NCI-H748 (cell line): ENCODE data around the gene SIGLEC9.

Source experiments
- DNase-seq: peaks from one replicate; lab custom pipeline; 2025; ENCODE audit not compliant: unreplicated experiment; lab: John Stamatoyannopoulos, UW

The SIGLEC9 gene

DNA sequence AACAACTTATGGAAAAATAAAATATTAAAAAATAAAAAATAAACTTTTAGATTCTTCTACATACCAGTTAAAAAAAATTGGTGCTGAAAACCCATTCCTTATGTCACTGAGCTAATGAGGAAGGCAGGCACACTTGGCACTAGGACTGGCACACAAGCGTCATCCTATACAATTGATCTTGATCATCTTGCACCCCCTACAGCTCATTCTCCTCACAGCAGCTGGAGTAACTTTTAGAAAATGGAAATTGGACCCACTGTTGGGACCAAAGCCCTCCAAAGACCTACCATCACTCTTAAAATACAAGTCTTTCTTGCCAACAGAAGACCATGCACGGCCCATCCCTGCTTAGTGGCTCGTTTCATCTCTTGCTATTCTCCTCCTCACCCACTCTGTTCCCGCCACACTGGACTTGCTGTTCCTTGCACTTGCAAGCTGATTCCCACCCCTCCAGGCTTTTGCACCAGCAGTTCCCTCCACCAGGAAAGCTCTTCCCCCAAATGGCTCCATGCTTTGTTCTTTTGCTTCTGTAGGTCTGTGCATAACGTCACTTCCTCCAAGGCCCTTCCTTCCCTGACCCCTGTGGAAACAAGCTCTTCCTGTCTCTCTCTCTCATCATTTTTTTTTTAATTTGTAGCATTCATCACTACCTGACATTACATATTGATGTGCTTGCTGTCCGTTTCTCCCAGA is 28.1 kb upstream of the SIGLEC9 start:
- peak; percentile 52 for DNase-seq

DNA sequence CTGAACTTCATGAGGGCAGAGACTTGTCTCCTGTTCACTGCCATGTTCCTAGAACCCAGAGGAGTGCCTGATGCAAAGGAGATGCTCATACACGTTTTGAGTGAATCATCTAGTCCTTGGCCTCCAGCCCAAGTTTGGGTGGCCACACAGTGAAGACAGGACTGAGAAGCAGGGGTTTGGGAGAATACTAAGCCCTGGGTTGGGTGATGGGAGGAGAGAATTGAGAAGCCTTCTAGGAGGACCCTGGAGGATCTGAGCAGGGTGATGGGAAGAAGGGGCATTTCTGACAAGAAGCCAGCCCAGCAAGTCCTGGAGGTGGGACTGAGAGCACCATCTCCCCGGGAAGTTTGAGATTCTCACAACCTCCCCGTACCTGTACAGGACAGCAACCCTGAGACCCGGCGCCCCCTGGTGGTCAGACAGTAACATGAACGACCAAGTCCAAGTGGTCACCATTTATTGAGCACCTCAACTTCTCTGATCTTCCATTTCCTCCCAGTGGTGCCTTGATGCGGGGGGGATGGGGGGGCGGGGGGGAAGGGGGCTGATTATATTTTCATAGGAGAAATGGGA is 27.5 kb upstream of the SIGLEC9 start:
- peak; percentile 69 for DNase-seq

DNA sequence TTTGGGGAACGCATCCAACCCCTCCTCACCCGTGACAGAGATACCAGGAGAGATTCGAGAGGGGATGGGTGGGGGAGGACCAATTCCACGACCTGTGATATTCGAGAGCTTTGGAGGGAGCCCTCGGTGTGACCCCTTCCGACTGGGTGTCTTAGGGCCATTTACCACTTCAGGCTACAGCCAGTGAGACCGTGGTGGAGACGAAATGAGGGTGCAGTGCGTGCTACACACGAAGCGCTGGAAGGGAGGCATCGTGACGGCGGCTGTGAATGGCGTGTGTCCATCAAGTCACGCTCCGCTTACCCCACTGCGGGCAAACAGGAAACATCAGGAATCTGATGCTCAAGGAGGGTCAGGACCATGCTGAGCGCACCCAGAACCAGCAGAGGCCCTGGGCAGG is 26.9 kb upstream of the SIGLEC9 start:
- DNase-seq, result no peak

DNA sequence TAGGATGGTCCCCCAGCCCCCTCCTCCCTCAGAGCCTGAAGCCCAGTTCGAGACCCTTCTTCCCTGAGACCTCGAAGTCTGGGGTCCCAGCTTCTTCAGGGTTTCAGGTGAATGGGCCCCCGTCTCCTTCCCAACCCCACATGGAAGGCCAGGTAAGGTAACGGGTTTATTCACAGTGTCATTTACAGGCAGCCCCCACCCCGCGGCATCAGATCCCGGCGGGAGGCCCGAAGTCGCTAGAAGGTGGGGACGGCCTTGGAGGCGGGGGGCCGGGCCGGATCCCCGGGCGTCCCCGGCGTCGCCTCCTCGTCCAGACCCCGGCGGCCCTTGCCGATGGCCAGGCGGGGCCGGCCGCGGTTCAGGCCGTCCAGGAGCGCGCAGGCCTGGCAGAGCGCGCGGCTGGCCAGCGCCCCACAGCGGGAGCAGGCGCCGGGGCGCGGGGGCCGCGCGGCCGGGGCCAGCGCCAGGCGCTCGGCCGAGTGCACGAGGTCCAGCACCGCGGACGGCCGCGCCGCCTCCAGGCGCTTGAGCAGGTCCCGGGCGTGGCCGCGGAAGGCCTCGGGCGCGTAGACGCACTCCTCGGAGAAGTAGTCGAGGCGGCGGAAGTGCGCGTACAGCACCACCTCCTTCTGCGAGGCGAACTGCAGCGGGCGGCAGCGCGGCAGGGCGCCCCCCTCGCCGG is 26.2 kb upstream of the SIGLEC9 start:
- no peak for DNase-seq

DNA sequence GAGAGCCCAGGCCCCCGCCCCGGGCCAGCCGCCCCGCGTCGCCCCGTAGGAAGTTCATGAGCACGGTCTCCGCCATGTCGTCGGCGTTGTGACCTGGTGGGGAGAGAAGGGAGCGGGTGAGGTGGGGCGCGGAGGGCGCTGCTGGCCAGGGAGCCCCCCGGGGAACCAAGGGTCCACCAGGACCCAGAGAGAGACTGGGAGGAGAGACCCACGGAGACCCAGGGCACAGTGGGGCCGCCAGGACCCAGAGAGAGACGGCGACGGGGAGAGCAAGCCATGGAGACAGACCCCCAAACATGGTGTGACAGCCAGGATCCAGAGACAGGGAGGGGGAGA is 25.7 kb upstream of the SIGLEC9 start:
- no peak for DNase-seq

DNA sequence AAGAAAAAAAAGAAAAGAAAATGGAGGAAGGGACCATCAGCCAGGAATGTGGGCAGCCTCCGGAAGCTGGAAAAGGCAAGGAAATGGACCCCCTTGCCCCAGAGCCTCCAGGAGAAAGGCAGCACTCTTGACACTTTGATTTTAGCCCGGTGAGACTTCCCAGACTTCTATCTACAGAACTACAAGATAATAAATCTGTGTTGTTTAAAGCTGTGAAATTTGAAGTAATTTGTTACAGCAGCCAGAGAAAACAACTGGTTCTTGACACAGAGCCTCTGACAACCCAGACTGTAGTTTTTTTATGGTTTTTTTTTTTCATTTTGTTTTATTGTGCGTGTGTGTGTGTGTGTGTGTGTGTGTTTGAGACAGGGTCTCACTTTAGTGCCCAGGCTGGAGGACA is 24.1 kb upstream of the SIGLEC9 start:
- no peak for DNase-seq

DNA sequence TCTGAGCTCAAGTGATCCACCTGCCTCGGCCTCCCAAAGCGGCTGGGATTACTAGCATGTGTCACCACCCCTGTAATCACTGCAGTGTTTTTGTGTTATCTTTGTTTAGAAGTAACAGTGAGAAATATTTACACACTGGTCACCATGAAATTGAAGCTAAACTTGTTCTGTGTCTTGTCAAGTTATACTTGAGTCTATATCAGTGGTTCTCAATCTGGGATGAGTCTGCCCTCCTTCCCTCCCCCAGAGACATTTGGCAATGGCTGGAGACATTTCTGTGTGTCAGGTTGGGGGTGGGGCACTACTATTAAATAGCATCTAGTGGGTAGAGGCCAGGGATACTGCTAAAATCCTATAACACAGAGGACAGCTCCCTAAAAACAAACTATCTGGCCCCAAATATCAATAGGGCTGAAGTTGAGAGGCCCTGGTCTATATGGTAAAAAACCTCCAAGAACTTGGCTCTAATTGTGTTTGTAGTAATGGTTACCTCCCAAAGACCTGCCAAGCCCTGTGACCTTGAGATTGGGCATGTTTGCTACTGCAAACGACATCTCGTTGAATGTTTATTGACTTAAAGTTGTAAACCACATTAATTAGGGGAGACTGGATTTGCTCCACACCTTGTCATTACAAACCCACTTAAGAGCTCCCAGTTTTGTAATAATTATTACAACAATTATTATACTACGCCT is 23.4 kb upstream of the SIGLEC9 start:
- DNase-seq, result no peak

DNA sequence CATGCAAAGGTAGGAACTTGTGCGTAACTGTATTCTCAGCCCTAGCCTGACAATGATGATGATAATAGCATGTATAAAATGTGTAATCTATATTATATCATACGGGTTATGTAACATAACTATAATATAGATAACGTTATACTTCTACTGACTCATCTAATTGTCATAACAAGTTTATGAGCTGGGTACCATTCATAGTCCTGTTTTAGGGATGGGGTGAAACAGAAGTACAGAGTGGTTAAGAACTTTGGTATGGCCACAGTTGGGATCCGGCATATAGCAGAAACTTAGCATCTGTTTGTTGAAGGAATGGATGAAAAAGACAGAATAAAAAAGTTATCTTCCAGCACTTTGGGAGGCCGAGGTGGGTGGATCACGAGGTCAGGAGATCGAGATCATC is 21.7 kb upstream of the SIGLEC9 start:
- no peak for DNase-seq

DNA sequence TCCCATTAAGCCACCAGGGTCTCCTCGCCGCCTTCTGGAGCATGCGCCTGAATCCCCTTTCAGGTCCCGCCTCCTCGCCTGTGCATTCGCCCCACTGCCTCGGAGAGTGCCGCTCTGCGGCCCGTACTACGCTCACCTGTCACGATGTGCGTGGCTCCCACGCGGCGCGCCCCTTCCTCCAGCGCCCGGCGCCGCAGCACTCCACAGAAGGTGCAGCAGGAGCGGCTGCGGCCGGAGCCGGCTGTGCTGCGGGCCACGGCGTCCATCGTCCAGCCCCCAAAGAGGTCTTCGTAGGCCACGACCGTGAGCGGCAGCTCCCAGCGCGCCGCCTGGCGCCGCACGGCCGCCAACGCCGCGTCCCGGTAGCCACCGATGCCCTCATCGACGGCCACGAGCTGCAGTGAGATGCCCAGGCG is 20.8 kb upstream of the SIGLEC9 start:
- DNase-seq, result no peak

DNA sequence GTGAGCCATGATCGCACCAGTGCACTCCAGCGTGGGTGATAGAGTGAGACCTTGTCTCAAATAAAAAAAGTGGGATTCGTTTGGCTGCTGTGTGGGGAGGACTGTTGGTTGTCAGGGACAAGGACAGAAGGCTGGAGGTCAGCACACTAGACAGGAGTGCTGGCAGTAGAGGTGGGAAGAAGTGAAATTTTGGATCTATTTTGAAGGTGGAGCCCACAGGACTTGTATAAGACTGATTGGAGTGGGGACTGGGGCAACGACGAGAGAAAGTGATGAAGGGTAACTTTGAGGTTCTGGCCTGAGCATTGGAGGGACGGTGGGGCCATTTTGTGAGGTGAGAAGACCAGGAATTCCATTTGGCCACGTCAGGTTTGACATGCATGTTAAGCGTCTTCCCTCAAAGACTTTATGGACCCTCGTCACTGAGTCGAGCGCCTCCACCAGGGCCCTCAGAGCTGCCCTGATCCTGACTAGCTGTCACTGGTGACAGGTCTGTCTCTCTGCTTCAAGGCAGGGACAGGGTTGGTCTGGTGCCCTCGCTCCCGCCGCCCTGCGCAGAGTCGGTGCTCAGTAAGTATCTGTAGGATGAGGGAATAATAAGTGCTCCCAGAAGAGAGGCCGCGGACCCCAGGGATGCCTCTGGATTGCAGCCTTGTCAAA is 17.2 kb upstream of the SIGLEC9 start:
- no peak for DNase-seq

DNA sequence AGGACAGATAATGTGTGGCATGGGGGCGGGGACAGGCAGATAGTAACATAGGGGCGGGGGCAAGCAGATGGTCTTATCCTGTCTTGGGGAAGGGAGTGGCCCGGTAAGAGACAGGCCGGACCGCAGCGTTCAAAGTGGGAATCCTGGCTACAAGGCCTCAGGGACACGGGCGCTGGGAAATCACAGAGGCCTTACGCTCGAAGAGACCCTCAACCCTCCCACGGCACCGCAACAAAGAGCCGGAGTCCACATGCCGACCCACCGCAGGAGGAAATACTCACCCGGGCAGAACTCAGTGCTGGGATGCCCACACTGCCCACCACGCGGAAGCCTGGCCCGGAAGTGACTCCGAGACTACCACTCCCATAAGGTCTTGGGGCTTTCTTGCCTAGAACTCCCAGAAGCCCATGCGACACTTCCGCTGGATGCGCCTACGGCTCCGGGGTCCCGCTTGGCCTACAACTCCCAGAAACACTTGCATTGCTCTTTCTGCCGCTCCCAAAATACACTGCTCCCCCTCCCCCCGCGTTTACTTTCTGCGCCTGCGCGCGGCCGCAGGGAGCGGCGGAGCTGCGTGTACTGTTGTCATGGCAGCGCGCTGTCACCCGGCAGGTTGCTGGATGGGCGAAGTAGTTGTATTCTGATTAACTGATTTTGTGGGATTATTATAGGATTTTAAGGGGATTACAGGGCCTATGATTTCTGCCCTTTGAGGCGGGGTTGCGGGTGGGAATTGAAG is 16.5 kb upstream of the SIGLEC9 start, which contains the start of gene CTU1:
TSS of gene CTU1 (minus strand) at position 344 of the 739 bp plus-strand sequence. CDS start 3,840 bp downstream, outside the sequence.
- peak; percentile 100 for DNase-seq

DNA sequence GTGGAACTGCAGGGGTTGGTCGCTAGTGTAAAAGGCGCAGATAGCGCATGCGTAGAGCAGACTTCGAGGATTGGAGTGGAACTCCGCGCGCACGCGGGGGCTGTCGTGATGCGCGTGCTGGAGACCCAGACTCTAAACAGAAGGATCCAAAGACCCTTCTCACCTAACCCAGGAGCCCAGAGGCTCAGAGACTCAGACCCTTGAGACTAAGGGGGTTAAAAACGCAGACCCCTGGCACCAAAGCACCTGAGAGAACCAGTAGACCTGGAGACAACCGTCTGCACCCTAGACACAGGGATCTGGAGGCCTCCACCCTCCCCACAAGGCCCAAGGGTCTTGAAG is 15.9 kb upstream of the SIGLEC9 start:
- DNase-seq, result peak; percentile 90

DNA sequence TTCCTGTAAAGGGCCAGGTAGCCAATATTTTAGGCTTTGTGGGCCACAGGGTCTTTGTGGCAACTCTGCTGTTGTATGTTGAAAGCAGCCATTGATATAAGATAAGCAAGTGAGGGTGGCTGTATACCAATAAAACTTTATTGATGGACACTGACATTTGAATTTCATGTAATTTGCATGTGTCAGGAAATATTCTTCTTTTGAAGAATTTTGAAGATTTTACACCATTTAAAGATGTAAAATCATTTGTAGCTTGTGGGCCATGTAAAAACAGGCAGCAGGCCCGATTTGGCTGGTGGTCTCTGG is 14.1 kb upstream of the SIGLEC9 start:
- no peak for DNase-seq

DNA sequence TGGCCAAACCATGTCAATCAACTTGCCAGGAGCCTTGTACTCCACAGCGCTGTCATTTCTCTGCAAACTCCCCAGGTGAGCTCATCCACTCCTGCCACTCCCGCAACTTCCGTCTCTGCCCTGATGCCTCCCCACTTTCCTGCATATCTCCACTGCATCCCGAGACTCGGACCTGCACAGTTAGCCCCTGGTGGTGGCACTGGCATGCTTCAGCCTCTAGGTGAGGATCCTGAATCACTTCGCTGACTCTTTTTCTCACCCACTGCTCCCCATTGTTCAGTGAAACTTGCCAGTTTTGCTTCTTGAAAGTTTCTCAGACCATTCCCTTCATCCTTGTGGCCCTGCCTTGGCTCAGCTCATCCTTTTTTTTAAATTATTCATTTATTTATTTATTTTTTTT is 13.1 kb upstream of the SIGLEC9 start:
- DNase-seq, result peak; percentile 27

DNA sequence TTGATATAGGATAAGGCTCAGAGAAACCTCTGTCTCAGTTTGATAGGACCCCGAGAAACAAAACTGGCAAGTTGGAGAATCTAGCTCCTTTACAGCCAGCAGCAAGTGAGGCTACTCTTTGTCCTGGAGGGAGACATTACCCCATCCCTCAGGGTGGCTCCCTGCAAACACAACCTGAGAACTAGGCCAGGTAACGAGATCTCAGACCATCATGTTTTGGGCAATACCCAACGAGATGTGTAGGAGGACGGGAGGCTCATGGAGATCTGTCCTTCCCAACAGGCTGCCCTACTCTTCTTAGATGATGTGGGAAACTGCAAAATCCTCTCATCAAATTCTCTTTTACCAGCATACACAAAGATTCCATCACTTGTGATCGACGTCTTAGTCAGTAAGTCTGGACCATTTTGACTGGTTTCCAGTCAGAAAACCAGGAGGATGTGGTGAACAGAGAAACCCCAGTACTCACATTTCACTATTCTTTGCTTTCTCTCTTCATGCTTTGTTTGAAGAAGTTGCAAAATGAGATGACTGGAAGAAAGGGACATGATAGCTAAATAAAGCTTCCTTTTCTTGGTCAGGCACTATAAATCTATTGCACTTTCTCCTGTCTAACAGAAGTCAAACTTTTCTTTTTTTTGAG is 10.5 kb upstream of the SIGLEC9 start:
- DNase-seq, result no peak

DNA sequence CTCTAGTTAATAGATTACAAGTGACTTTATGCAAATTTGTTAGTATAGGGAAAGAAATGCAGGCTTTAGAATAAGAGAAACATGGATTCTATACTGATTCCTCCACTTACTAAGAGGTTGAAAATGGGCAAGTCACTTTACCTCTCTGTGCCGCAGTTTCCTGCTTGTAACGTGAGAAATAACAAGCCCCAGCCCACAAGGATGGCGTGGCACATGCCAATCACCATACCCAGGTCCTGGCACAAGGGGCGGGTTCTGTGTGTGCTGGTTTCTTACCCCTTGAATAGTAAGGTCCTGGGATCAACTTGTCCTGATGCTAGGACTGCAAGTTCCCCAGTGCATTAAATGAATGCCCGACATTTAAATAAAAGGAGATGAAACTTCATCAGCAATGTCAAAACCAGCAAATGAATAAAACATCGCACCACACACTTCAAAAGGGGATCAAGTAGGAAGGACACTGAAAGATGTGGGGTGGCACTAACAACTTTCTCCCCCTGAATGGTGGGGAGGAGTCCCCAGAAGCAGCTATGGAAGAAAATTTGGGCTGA is 7.9 kb upstream of the SIGLEC9 start:
- no peak for DNase-seq

DNA sequence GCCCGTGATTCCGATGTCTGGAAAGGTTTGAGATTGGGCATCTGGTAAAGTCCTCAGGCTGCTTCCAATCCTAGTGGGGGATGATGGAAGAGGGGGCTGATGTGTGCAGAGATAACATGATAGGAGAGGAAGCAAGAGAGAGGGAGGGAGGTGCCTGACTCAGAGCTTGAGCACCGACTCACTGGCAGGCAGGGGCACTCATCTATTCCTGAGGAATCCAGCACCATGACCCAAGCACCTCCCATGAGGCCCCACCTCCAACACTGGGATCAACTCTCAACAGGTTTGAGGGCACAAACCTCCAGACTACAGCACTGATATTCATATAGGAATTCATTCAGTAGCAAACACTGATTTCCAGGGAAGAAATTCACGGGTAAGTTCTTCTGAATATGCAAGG is 5.6 kb upstream of the SIGLEC9 start:
- no peak for DNase-seq

DNA sequence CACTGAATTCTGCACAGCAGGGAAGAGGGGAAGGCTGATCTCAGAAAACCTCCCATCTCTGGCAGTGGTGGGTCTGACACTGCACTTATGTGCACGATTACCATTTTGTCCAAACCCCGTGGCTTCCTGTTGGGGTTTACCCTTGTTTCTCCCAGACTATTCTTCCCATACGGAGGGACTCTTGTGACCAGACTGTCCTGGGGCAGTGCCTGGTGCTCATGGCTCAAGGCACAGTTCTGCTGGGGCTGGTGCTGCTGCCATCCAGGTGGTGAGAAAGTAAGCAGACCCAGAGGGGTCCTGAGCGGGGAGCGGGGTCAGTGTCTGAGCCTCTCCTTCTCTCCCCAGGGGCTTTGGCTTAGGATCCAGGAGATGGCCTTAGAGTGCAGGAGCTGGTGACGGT is 5.1 kb upstream of the SIGLEC9 start:
- no peak for DNase-seq

DNA sequence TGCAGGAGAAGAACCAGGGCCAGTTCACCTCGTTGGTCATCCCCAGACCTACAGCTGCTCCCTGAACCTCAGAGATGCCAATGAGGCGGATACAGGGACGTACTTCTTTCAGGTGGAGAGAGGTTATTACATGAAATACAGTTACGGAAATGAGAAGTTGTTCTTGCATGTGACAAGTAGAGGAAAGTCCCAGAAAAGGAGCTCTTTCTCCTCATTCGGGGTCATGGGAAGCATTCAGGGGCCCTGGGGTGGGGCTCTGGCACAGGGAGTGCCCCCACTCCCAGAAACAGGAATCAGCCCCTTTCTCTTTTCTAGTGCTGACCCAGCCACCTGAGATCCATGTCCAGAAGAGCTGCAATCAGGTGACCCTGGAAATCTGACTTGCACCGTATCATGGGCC is 4.5 kb upstream of the SIGLEC9 start:
- no peak for DNase-seq

DNA sequence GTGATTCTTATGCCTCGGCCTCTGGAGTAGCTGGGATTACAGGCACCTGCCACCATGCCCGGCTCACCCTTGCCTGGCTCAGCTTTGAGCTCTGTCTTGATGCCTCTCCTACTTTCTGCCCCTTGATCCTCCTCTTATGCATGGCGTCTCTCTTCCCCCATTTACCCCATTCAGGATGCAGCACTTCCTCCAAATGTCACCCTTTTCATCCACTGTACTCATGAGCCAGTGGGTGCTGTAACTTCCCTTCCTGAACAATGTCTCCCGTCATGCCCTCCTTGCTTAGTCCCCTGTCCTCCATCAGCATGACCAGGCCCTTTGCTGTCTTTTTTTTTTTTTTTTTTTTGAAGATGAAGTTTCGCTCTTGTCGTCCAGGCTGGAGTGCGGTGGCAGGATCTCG is 3.4 kb upstream of the SIGLEC9 start:
- no peak for DNase-seq
